Measurements from ENCODE around the gene MICAL3.

The MICAL3 gene

GRCh38 chr22:17929909-17930308 is 94.5 kb downstream of the MICAL3 start:
- DNase-seq, result no peak

DNA sequence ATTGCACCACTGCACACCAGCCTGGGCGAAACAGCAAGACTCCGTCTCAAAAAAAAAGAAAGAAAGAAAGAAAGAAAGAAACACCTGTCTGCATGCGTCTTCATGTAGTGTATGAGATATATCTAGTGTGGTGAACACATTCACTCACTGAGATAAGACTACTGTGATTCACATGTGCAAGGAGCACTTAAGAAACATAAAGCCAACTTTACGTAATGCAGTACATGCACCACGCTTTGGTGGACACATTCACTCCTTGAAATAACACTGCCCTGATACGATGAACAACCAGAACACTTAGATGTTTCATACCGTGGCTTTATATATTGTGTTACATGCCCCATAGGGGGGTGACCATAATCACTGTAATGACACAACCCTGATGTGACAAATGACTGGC is 96.0 kb downstream of the MICAL3 start:
- DNase-seq, result no peak

- no peak for DNase-seq
These were observed 97.3 kb downstream of the MICAL3 start for GRCh38 chr22:17927062-17927461.

DNA sequence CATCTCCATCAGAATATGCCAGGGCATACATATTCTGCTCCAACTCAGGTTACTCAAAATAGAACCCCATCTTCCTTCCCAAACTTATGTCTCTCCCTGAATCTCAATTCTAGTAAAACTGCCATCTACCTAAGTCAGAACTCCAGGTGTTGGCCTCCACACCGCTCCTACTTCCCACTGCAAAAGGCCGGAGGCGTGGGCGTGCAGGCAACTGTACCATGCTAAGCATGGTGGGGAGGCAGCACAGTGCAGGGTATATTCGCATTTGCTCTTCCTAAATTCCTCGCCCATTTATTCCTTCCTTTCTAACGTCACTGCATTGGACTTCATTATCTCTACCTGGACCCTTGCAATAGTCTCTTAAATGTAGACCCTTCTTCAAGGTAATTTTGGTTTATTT is 97.8 kb downstream of the MICAL3 start:
- no peak for DNase-seq

- no peak for DNase-seq
These were observed 98.9 kb downstream of the MICAL3 start for GRCh38 chr22:17925431-17925841.

GRCh38 chr22:17924735-17925364 is 99.5 kb downstream of the MICAL3 start:
- no peak for DNase-seq

GRCh38 chr22:17924076-17924475 is 100.3 kb downstream of the MICAL3 start:
- DNase-seq, result no peak

DNA sequence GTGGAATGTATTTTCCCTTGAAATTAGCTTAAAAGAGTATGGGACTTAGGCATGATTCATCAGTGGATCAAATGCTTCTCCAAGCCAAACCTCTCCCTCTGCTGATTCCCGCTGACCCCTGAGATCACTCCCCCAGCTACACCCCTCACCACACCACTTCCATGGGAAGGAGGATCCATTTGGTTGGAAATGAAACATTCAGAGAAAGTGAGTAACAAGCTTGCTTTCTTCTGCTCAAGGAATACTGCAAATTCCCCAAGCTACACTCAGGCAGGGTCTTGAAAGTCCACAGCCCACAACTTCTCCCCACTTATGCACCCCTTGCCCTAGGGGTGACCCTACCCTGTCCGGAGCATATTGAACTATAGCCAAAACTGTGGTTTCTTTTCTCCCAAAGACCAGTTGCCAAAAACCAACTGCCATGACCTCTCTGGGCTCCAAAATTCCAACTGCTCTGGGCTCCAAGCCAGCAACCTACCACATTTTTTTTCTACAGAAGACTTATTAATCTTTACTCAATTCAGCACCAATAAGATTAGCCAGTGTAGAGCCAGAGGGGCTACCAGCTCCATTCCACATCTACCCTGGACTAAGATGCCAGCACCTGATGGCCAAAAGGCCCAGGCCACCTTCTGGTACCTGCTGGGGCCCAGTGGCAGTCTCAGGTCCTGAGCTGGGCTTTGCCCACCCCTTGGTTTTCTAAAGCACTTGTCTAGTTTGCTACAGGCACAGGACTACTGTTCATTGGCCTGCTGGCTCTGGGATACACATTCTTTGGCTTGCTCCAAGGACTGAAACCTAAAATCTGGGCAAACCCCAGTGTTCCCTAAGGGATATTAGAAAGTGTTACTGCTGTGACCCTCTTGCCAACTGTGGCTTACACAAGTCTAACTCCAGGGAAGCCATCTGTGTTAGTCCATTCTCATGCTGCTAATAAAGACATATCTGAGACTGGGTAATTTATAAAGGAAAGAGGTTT is 101.1 kb downstream of the MICAL3 start:
- peak; percentile 89 for DNase-seq

DNA sequence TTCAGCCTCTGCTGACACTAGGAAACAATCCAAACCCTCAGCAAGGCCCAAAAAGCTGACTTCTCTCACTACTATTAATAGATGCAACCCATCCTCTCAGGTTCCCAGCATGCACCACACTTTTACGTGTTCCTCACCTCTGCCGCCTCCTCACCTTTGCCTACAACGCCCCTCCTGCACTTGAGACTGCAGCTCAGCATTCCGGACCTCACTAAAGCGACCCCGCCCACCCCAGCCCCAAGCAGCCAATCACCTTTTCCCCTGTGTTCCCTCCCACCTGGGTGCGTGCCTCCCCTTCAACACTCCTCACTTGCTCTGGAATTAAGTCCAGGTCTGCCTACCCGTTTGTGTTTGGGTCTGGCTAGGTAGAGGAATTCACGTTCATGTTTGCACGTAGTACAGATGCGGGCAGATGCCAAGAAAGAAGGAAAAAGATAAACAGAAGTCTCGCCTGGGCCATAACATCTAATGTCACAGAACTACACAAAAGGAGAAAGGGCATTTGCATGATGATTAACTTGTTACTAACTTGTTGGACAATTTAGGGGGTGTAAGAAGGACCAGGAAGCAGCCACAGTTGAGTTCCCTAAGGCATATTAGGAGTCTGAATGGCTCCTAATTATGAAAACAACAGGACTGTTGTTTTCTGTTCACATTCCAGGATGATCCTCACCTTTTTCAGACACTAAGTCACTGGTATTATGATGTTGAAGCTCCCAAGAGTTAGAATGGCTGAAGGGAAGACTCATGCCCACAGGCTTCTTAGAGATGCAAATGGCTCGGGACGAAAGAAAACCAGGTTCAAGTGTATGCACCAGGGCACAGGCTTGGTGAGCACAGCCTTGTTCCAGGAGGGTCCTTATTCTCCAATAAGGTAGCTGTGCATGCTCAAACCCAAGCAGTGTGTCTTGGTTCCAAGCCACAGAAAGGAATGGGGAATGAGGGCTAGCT is 102.2 kb downstream of the MICAL3 start:
- no peak for DNase-seq

DNA sequence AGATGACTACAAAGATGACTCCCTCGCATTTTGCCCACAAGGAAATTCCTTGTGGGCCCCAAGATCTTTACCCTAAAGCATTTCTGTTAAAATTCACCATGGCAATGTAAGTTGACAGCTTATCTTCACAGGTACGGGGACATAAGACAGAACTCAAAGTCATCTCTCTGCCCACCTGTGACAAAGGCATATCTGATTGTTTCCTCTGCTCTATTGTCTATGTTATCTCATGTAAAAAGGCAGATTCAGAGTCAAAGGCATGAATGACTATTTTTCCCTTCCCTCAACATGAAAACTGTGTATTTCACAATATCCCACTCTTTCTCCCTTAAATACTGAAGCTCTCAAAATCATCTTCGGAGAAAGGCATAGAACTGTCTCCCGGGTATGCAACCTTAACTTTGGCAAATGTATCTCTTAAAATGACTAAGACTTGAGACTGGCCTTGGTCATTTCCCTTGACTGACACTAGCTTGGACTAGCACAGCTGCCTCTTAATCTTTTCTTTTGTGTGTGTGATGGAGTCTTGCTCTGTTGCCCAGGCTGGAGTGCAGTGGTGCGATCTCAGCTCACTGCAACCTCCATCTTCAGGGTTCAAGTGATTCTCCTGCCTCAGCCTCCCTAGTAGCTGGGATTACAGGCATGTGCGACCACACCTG is 103.2 kb downstream of the MICAL3 start:
- DNase-seq, result no peak

- DNase-seq, result peak; percentile 33
These were observed 104.2 kb downstream of the MICAL3 start for GRCh38 chr22:17920145-17920605.

DNA sequence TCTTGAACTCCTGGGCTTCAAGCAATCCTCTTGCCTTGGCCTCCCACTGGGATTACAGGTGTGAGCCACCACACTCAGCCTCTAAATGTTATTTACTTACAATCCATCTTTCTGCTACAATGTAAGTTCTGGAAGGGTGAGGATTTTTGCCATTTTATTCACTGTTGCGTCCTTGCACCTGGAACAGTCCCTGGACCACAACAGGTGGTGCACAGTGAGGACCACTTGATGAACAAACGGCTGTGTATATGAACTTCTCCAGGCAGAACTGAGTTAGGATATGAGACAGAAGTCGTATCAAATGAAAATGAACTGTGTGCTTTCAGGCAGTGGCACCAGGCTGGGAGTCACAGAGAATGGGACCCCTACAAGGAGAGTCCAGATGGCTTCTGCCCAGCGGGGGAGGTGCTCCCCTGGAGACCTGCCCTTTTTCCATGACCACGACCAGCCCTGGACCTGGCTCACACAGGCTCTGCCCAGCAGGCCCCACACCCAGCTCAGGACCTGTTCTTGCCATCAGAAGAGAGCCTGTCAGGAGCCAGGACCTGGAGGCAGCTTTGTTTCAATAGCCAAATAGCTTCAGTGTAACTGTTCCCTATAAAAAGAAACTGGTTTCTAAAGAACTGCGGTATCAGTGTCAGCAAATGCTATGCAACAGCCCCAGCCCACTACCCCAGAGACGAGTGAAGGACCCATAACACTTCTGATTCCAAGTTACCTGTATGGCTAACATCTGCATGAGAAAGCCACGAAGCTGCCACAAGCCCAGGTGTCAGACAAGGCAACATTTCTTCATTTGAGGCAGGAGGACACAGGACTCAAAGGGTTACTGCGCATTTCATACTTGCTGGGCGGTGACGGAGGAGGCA is 104.9 kb downstream of the MICAL3 start:
- no peak for DNase-seq

- peak; percentile 72 for DNase-seq
These were observed 105.5 kb downstream of the MICAL3 start for GRCh38 chr22:17918840-17919239.

GRCh38 chr22:17917490-17917983 is 106.8 kb downstream of the MICAL3 start:
- DNase-seq, result no peak

DNA sequence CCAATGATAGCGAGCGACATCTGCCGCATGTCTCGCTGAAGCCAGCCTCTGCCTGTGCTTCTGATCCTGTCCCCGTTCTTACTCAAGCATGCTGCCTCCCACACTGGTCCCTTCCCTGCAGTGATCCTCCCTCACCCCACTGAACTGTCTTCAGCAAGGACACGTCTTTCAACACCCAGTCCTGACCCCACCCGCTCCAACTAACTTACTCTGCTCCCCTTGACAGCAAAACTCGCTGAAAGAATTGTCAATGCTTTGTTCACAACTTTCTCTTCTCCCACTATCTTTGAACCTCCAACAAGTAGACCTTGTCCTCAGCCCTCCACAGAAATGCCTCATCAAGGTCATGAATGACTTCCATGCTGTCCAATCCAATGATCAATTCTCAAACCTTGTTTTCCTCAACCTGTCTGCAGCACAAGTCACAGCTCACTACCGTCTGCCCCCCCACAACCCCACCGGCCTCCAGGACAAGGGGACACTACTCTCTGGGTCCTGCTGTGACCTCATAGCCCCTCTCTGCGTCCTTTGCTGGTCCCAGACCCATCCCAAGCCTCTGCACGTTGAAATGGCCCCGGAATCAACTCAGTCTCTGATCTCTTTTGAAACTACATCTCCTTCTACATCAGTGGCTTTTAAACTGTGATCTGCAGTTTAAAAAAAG is 108.0 kb downstream of the MICAL3 start:
- DNase-seq, result no peak

DNA sequence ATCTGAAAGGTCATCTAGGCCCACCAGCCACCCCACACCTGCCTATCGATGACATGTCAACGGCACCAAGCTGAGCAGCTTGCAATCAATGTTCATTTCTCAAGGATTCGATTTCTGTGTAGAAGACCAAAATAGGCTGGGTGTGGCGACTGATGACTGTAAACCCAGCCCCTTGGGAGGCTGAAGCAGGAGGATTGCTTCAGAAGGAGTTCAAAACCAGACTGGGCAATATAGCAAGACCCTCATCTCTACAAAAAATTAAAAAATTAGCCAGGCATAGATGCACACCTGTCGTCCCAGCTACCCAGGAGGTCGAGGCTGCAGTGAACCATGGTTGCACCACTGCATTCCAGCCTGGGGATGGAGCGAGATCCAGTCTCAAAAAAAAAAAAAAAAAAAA is 108.7 kb downstream of the MICAL3 start:
- DNase-seq, result no peak

GRCh38 chr22:17915188-17915587 is 109.2 kb downstream of the MICAL3 start:
- DNase-seq, result no peak

DNA sequence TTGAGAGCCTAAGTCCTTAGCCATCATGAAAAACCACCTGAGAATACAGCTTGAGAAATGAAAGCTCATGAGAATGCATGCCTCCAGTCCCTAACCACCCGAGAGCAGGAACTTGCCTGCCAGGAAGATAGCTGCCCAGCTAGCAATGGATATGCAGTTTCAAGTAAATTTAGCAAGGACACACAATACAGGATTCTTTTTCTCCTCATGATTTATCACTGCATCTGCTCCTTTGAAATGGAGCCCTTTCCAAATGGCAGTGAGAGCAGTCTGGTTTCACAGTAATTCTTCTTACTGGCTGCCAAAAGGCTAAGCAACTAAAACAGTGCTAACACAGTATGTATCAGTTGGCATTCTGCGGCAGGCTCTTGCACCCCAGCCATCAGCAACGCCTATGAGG is 109.9 kb downstream of the MICAL3 start:
- DNase-seq, result no peak

DNA sequence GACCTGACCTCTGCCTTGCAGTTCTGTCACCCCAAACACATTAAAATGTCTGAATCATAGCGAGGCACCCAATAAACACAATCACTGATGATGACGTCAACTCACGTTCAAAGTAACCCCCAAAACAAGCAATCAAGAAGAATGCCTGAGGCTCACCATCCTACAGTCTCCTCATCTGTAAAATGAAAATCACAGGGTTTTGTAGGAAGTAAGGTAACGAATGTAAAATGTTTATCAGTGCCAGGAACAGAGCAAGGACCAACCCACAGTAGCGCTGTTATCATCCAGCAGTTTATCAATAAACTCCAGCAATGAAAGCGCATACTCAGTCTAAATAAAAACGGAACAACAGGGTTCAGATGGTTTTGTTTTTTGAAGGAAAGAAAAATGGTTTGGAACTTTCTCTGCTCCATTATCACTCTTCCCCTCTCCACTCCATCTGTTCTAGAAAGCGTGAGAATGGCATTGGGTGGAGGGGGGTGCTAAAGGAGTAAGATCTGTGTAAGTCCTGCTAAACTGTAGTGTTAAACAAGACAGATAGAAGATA is 110.5 kb downstream of the MICAL3 start:
- DNase-seq, result no peak
